Chondrocyte (in vitro differentiated cells): ENCODE measurements around the gene PIGK. TPM values are rescaled to one million over a fixed set of nuclear protein-coding genes. Genes with fewer than 3 reads are reported as not detected.
"Not testable (repeated sequence)": the region's sequence is repeated elsewhere in the genome, so short reads cannot be mapped to it uniquely, and the experiment has no call there.

Source experiments
- DNase-seq: peaks from one replicate; pipeline ENCODE4 v3.0.0; 2021; ENCODE audit warnings: mixed read lengths, low spot score
- H3K27ac Mint-ChIP-seq: one replicate; pipeline ENCODE4 v1.8.0; 2021; ENCODE audit warnings: mild to moderate bottlenecking, moderate library complexity, mixed read lengths; ENCODE audit not compliant: unreplicated experiment
- H3K27me3 Mint-ChIP-seq: 2 replicates; pipeline ENCODE4 v1.8.0; 2021; ENCODE audit warnings: low read depth, mixed read lengths
- H3K36me3 Mint-ChIP-seq: 2 replicates; pipeline ENCODE4 v1.8.0; 2021; ENCODE audit warnings: low read depth, mixed read lengths
- H3K4me1 Mint-ChIP-seq: 2 replicates; pipeline ENCODE4 v1.8.0; 2021; ENCODE audit warnings: low read depth, mild to moderate bottlenecking, mixed read lengths
- H3K4me3 Mint-ChIP-seq: one replicate; pipeline ENCODE4 v1.8.0; 2021; ENCODE audit warnings: mild to moderate bottlenecking, moderate library complexity, mixed read lengths; ENCODE audit not compliant: unreplicated experiment
- H3K9me3 Mint-ChIP-seq: 2 replicates; pipeline ENCODE4 v1.8.0; 2021; ENCODE audit warnings: low read depth, mixed read lengths
- total RNA-seq: library from RNA; stranded (reverse); gene quantifications from 3 replicates; pipeline ENCODE4 v1.2.1, GENCODE V29; 2021
- TF ChIP-seq, protein P1 (sequence below): fragments of 200-600 bp; sonication (generic); IDR thresholded peaks from 2 replicates; pipeline ENCODE4 v1.5.0; 2021; ENCODE audit warnings: antibody characterized with exemption, mild to moderate bottlenecking, moderate library complexity

Gene PIGK
- total RNA-seq, 1 donor from 2014 or later = 41.5 TPM

DNA sequence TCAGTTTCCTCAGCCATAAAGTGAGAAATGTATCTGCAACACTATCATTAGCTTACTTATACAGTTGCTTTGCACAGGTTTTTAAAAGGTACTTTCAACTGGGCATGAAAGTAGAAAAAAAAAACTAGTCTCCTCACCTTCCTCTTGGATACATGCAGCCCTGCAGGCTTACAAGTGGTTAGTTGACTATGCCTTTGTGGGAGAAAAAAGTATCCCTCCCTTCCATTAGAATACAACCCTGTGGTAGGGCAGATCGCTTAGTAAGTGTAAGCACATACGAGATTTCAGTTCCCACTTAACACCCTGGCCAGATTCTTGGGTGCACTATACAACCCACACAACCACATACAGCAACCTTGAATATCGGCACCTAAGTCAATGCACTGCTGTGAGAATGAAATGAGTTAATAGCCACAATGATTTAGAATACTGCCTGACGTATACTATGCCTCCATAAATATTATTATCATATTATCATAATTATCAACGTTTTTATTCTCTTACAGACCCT, 54.7 kb downstream of the PIGK start:
- Mint-ChIP-seq H3K27me3 (no peaks in the 10 kb centered on the region), H3K4me1 (peaks cover 5% of the 10 kb centered on the region), H3K9me3 (peaks cover 2% of the 10 kb centered on the region), H3K27ac (no peak overlapping the region), H3K4me3 (no peak overlapping the region), H3K36me3 (peaks cover 13% of the 10 kb centered on the region)
- DNase-seq = no peak
- TF ChIP-seq, protein P1, sequence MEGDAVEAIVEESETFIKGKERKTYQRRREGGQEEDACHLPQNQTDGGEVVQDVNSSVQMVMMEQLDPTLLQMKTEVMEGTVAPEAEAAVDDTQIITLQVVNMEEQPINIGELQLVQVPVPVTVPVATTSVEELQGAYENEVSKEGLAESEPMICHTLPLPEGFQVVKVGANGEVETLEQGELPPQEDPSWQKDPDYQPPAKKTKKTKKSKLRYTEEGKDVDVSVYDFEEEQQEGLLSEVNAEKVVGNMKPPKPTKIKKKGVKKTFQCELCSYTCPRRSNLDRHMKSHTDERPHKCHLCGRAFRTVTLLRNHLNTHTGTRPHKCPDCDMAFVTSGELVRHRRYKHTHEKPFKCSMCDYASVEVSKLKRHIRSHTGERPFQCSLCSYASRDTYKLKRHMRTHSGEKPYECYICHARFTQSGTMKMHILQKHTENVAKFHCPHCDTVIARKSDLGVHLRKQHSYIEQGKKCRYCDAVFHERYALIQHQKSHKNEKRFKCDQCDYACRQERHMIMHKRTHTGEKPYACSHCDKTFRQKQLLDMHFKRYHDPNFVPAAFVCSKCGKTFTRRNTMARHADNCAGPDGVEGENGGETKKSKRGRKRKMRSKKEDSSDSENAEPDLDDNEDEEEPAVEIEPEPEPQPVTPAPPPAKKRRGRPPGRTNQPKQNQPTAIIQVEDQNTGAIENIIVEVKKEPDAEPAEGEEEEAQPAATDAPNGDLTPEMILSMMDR = no peak

DNA sequence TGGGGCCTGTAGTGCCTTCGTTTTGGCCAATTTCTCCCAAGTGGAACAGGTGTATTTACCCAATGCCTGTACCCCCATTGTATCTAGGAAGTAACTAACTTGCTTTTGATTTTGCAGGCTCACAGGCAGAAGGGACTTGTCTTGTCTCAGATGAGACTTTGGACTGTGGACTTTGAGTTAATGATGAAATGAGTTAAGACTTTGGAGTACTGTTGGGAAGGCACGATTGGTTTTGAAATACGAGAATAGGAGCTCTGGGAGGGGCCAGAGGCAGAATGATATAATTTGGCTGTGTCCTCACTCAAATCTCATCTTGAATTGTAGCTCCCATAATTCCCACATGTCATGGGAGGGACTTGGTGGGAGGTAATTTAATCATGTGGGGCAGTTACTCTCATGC, 59.5 kb downstream of the PIGK start:
- H3K4me1 Mint-ChIP-seq, DNase-seq, H3K27ac Mint-ChIP-seq, H3K4me3 Mint-ChIP-seq, H3K27me3 Mint-ChIP-seq, H3K9me3 Mint-ChIP-seq: not testable (repeated sequence)
- peaks cover 13% of the 10 kb centered on the region for H3K36me3 Mint-ChIP-seq

DNA sequence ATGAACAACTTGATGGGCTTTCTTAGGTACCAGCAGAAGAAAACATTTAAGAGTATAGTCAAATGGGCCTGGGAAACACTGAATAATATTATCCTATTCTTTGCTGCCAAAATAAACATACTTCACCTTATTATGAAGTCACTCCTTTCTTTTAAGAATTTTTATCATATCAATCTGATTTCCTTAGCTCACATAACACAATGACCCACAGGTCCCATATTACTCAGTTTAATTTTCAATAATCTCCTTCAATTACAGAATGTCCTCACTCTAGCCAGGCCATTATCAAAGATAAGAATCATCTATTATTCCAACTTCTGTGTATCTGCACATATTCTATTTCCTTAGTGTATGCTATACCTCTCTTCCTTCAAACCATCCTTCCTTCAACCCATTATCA, 63.0 kb downstream of the PIGK start:
- Mint-ChIP-seq H3K27ac (no peak overlapping the region), H3K27me3 (no peaks in the 10 kb centered on the region), H3K4me1 (peaks cover 9% of the 10 kb centered on the region), H3K4me3 (no peak overlapping the region), H3K9me3 (peaks cover 14% of the 10 kb centered on the region), H3K36me3 (peaks cover 16% of the 10 kb centered on the region)
- TF ChIP-seq, protein P1 = no peak
- DNase-seq = no peak

DNA sequence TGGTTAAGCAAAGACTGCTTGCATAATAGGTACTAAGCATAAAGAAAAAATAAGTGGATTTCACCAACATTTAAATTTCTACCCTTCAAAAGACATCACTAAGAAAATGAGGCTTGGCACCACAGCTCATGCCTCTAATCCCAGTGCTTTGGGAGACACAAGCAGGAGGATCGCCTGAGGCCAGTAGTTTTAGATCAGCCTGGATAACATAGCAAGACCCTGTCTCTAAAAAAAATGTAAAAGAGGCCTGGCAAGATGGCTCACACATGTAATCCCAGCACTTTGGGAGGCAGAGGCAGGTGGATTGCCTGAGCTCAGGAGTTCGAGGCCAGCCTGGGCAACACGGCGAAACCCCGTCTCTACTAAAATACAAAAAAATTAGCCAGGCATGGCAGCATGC, 73.0 kb downstream of the PIGK start:
- Mint-ChIP-seq H3K4me1 (peaks cover 2% of the 10 kb centered on the region), H3K27ac (no peak overlapping the region), H3K4me3 (no peak overlapping the region), H3K9me3 (peaks cover 1% of the 10 kb centered on the region), H3K36me3 (no peaks in the 10 kb centered on the region), H3K27me3 (no peaks in the 10 kb centered on the region)
- TF ChIP-seq, protein P1 = no peak
- no peak for DNase-seq

DNA sequence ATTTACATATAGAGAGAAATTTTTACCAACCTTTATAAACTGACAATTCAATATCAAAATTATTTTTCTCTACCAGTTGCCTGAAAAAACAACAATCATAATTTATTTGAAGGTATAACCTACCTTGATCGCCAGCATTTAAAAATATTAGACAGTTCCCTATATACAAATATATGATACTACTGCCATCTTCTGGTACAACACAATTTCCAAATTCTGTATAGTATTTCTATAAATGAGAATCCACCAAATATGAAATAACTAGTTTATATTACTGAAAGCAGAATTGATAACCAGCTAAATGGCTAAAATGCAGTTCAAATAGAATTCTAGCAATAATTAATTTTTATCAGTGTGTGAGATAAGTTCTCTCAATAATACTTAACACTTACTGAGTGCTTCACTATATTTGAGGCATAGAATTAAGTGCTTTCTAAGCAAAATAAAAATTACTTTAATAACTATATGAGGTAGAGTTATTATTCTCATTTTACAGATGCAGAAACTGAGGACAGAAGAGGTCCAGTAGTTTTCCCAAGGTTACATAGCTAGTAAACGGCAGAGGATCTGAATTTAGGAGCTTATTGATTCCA, 75.6 kb downstream of the PIGK start:
- H3K27ac Mint-ChIP-seq = no peak overlapping the region
- TF ChIP-seq, protein P1 = peak; percentile 91
- H3K36me3 Mint-ChIP-seq = no peaks in the 10 kb centered on the region
- H3K9me3 Mint-ChIP-seq = no peaks in the 10 kb centered on the region
- DNase-seq = no peak
- peaks cover 2% of the 10 kb centered on the region for H3K4me1 Mint-ChIP-seq
- no peak overlapping the region for H3K4me3 Mint-ChIP-seq
- no peaks in the 10 kb centered on the region for H3K27me3 Mint-ChIP-seq

DNA sequence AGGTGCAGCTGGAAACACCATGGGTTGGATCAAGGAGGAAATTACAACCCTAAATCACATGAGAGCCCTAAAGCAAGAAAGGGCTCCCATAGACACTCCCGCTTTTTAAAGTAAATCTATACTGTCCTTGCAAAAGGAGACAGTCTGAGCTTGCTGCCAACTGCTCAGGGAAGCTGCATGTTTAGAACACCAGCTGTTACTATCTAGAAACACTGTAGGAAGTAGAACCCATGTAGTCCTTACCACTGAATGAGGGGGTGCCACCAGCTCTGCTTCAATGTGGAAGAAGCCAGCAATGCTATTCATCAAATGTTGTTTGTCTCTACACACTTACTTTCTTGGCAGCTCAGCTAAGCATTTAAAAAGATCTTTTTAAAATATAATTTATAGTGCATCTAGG, 79.8 kb downstream of the PIGK start:
- H3K27ac Mint-ChIP-seq = no peak overlapping the region
- H3K4me1 Mint-ChIP-seq = no peaks in the 10 kb centered on the region
- TF ChIP-seq, protein P1 = no peak
- H3K36me3 Mint-ChIP-seq = no peaks in the 10 kb centered on the region
- H3K9me3 Mint-ChIP-seq = no peaks in the 10 kb centered on the region
- no peak overlapping the region for H3K4me3 Mint-ChIP-seq
- no peak for DNase-seq
- no peaks in the 10 kb centered on the region for H3K27me3 Mint-ChIP-seq
